Nephron (organoid): ENCODE results near the gene MCOLN3.

ENCODE experiments used
- H3K27ac Mint-ChIP-seq, 3 experiments: 2 replicates each; pipeline ENCODE4 v1.8.0; 2020; ENCODE audit warnings: mixed read lengths in 3 of 3, mild to moderate bottlenecking in 2 of 3, moderate library complexity in 1 of 3
- H3K27me3 Mint-ChIP-seq: 2 replicates; pipeline ENCODE4 v1.8.0; 2021; ENCODE audit warnings: low read depth, mild to moderate bottlenecking, moderate library complexity, mixed read lengths
- H3K36me3 Mint-ChIP-seq: 2 replicates; pipeline ENCODE4 v1.8.0; 2020; ENCODE audit warnings: low read depth, mixed read lengths
- H3K4me1 Mint-ChIP-seq: 2 replicates; pipeline ENCODE4 v1.8.0; 2020; ENCODE audit warnings: mixed read lengths
- H3K4me3 Mint-ChIP-seq, 3 experiments: 2 replicates each; pipeline ENCODE4 v1.8.0; 2020; ENCODE audit warnings: mild to moderate bottlenecking in 3 of 3, mixed read lengths in 3 of 3, moderate library complexity in 2 of 3
- H3K9me3 Mint-ChIP-seq: 2 replicates; pipeline ENCODE4 v1.8.0; 2020; ENCODE audit warnings: mixed read lengths
- TF ChIP-seq, protein P1 (sequence below), 3 experiments: fragments of 200-600 bp; sonication (generic); IDR thresholded peaks; one replicate each; pipeline ENCODE4 v1.5.0; 2021; ENCODE audit warnings: antibody characterized with exemption in 3 of 3; ENCODE audit not compliant: unreplicated experiment in 3 of 3

MCOLN3 gene

DNA sequence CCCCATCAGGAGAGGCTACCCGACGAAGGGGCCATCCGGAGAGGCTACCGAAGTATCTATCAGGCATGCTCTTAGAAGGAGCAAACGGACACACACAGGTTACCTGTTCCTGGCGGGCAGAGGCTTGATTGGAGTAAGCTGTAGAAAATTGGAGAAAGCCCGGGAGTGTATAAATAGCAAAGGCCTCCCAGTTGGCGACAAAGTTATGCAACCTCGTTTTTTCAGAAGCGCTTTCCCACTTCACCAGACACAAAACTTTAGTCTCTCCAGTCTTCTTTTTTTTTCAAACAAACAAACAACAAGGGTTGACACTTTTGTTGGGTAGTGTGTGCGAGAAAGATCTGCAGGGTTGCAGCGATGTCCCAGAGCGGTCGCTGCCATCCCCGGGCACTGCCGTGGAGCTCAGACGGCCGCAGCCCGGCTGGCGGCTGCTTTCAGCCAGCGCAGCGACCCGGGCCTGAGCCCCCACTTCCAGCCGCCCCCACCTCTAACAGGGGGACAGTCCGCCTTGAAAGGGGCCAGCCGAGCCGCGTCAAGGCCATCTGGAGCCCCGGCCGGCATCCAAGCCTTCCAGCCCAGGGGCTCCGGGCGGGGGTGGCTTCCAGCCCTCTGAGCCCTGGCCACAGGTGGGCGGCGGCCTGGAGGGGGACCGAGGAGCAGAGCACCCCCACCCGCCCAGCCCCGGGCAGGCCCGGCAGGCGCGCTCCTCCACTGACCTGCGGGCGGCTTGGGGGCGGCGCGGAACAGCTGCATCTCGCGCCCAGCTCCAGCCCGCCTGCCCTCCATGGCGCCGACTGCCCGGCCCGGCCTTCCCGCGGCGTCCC, 616 bp downstream of the MCOLN3 start:
- H3K27me3 Mint-ChIP-seq = peaks cover 81% of the 10 kb centered on the region
- TF ChIP-seq, protein P1, sequence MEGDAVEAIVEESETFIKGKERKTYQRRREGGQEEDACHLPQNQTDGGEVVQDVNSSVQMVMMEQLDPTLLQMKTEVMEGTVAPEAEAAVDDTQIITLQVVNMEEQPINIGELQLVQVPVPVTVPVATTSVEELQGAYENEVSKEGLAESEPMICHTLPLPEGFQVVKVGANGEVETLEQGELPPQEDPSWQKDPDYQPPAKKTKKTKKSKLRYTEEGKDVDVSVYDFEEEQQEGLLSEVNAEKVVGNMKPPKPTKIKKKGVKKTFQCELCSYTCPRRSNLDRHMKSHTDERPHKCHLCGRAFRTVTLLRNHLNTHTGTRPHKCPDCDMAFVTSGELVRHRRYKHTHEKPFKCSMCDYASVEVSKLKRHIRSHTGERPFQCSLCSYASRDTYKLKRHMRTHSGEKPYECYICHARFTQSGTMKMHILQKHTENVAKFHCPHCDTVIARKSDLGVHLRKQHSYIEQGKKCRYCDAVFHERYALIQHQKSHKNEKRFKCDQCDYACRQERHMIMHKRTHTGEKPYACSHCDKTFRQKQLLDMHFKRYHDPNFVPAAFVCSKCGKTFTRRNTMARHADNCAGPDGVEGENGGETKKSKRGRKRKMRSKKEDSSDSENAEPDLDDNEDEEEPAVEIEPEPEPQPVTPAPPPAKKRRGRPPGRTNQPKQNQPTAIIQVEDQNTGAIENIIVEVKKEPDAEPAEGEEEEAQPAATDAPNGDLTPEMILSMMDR (IDR thresholded peaks at IDR 0.05; ENCODE audit: unreplicated experiment in 3 of 3) = no peak
- H3K9me3 Mint-ChIP-seq = no peaks in the 10 kb centered on the region
- no peak overlapping the region for H3K27ac Mint-ChIP-seq
- peak overlapping the region; percentile 60 to 81 (median 80) for H3K4me3 Mint-ChIP-seq
- H3K4me1 Mint-ChIP-seq = peaks cover 17% of the 10 kb centered on the region
- H3K36me3 Mint-ChIP-seq = no peaks in the 10 kb centered on the region

DNA sequence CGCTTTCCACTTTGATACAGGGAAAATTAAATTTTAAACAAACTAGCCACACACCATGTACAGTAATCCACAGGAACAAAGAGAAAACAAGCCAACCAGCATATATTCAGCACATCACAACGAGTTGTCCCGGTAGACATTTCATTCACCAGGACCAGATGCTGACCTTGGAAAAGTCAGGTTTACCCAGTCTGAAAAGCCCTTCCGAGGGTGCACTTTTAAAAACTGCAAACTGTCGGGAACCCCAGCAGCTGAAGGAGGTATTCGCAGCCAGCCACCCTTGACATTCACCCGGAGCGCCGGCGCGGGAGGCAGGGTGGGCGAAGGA, 1.2 kb downstream of the MCOLN3 start:
- Mint-ChIP-seq H3K27me3 (peaks cover 87% of the 10 kb centered on the region), H3K9me3 (no peaks in the 10 kb centered on the region), H3K4me1 (peaks cover 17% of the 10 kb centered on the region), H3K27ac (no peak overlapping the region), H3K36me3 (no peaks in the 10 kb centered on the region), H3K4me3 (peak overlapping the region; percentile 60 to 81 (median 80))
- TF ChIP-seq, protein P1 (IDR thresholded peaks at IDR 0.05; ENCODE audit: unreplicated experiment in 3 of 3) = no peak

DNA sequence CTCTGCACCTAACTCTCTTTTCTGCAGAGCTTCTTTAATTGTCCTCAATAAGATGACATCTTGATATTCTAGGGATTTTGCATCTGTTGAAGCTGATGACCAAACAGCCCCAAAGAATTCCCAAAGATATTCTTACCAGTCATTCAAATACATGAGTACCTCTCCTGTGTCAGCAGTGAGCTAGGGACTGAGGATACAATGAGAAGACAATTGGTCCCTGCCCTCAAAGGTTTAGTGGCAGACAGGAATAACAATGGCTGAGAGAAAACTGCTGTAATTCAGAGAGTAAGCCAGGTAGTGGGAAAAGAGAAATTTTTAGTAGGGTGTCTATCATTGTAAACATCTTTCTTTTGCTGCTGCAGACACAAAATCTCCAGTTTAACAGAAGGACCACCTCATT, 5.9 kb downstream of the MCOLN3 start:
- Mint-ChIP-seq H3K36me3 (no peaks in the 10 kb centered on the region), H3K4me3 (no peak overlapping the region), H3K27ac (no peak overlapping the region), H3K9me3 (no peaks in the 10 kb centered on the region), H3K27me3 (peaks cover 71% of the 10 kb centered on the region), H3K4me1 (peaks cover 5% of the 10 kb centered on the region)
- TF ChIP-seq, protein P1 (IDR thresholded peaks at IDR 0.05; ENCODE audit: unreplicated experiment in 3 of 3) = no peak

DNA sequence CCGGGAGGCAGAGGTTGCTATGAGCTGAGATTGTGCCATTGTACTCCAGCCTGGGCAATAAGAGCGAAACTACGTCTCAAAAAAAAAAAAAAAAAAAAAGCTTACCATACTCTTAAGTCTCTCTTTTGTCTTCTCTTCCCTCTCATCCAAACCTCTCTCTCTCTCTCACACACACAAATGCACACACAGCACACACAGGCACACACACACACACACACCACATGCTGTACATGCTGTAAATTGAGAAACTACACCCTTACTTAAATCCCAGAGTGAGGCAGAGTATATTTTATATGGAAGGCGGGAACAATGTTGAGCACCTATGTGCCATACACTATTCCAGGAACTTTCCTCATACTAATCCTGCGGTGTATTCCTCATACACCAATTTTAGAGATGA, 6.5 kb downstream of the MCOLN3 start:
- Mint-ChIP-seq H3K4me3 (no peak overlapping the region), H3K36me3 (no peaks in the 10 kb centered on the region), H3K27me3 (peaks cover 65% of the 10 kb centered on the region), H3K27ac (no peak overlapping the region), H3K4me1 (peaks cover under 1% of the 10 kb centered on the region), H3K9me3 (no peaks in the 10 kb centered on the region)
- TF ChIP-seq, protein P1 (IDR thresholded peaks at IDR 0.05; ENCODE audit: unreplicated experiment in 3 of 3) = no peak

DNA sequence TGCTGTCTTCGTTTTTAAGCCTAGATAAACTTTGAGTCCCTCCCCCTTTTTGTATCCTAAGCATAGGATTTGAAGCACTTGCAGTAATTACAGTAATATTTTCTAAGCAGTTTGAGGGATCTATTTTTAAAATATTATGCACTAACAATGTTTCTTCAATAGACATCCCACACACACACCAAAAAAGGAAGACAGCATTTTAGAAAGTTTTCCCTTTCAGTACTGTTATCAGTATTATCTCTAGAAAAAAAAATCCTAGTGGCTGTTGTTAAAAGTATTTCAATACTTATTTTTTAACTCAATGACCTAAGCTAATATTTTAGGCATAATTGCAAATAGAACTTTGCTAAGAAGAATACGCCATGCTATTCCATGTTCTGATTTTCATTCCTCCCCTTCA, 15.1 kb downstream of the MCOLN3 start:
- Mint-ChIP-seq H3K27ac (no peak overlapping the region), H3K4me1 (no peaks in the 10 kb centered on the region), H3K4me3 (no peak overlapping the region), H3K9me3 (no peaks in the 10 kb centered on the region), H3K36me3 (no peaks in the 10 kb centered on the region), H3K27me3 (peaks cover 6% of the 10 kb centered on the region)
- TF ChIP-seq, protein P1 (IDR thresholded peaks at IDR 0.05; ENCODE audit: unreplicated experiment in 3 of 3) = no peak

DNA sequence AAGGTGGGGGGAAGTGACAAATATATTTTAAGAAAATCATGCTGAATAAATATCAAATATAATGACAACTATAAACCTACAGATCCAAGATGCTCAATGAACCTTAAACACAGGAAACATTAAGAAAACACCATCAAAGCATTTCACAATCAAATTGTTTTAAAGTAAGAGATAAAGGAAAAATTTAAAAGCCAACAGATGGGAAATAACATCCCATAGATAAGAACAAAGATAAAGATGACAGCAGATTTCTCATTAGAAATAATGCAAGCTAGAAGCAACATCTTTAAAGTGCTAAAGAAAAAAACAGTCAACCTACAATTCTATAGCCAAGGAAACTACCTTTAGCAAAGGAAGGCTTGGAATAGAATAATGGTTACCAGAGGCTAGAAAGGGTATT, 17.8 kb downstream of the MCOLN3 start:
- H3K27me3 Mint-ChIP-seq = no peaks in the 10 kb centered on the region
- TF ChIP-seq, protein P1 (IDR thresholded peaks at IDR 0.05; ENCODE audit: unreplicated experiment in 3 of 3) = no peak
- H3K4me1 Mint-ChIP-seq = no peaks in the 10 kb centered on the region
- H3K9me3 Mint-ChIP-seq = no peaks in the 10 kb centered on the region
- no peak overlapping the region for H3K27ac Mint-ChIP-seq
- no peaks in the 10 kb centered on the region for H3K36me3 Mint-ChIP-seq
- no peak overlapping the region for H3K4me3 Mint-ChIP-seq
